HG03571 (cell line): ENCODE measurements around the gene LMO3.
A peak's percentile ranks its signal among the peaks of the same experiment; 100 is the strongest.

Experiments
- ATAC-seq: cut with Tn5 transposase; IDR thresholded peaks from one replicate; pipeline ENCODE4 v1.9.1; 2021; ENCODE audit not compliant: unreplicated experiment

Gene LMO3

GRCh38 chr12:16606117-16606200 is at the start of gene LMO3:
Gene LMO3, minus strand, starts transcription at chr12:16606162. Its CDS starts 5,302 bp downstream, at chr12:16600860.
- no peak for ATAC-seq

- ATAC-seq: peak; percentile 95
Observed at GRCh38 chr12:16636435-16637055, 30.6 kb upstream of the LMO3 start.

GRCh38 chr12:16634786-16635185 is 28.8 kb upstream of the LMO3 start:
- no peak for ATAC-seq

- no peak for ATAC-seq
Observed at GRCh38 chr12:16626991-16627390, 21.0 kb upstream of the LMO3 start.

- ATAC-seq: peak; percentile 61
Observed at GRCh38 chr12:16622338-16622737, 16.4 kb upstream of the LMO3 start.

GRCh38 chr12:16619537-16619936 is 13.6 kb upstream of the LMO3 start:
- ATAC-seq: no peak

- no peak for ATAC-seq
Observed at GRCh38 chr12:16618256-16618655, 12.3 kb upstream of the LMO3 start.

GRCh38 chr12:16613199-16613598 is 7.2 kb upstream of the LMO3 start:
- no peak for ATAC-seq

- ATAC-seq: no peak
Observed at GRCh38 chr12:16612647-16613046, 6.7 kb upstream of the LMO3 start.

- no peak for ATAC-seq
Observed at GRCh38 chr12:16611146-16611545, 5.2 kb upstream of the LMO3 start.

- no peak for ATAC-seq
Observed at GRCh38 chr12:16610743-16611142, 4.8 kb upstream of the LMO3 start.

GRCh38 chr12:16610001-16610585 is 4.1 kb upstream of the LMO3 start:
- no peak for ATAC-seq

GRCh38 chr12:16608946-16609539 is 3.1 kb upstream of the LMO3 start:
- ATAC-seq: no peak

- ATAC-seq: no peak
Observed at GRCh38 chr12:16607906-16608775, 2.2 kb upstream of the LMO3 start.

GRCh38 chr12:16606991-16607390 is 1.0 kb upstream of the LMO3 start:
- ATAC-seq: no peak

- peak; percentile 40 for ATAC-seq
Observed at GRCh38 chr12:16606201-16606849, 363 bp upstream of the LMO3 start.

GRCh38 chr12:16605642-16606116 is 283 bp downstream of the LMO3 start:
- ATAC-seq: no peak

GRCh38 chr12:16604596-16605252 is 1.2 kb downstream of the LMO3 start:
- ATAC-seq: no peak

- no peak for ATAC-seq
Observed at GRCh38 chr12:16603916-16604575, 1.9 kb downstream of the LMO3 start.

GRCh38 chr12:16603260-16603915 is 2.6 kb downstream of the LMO3 start:
- ATAC-seq: no peak
